Trophoblast cell (in vitro differentiated cells and primary cell): ENCODE data around the gene NUP133.
A peak's percentile ranks its signal among the peaks of the same experiment; 100 is the strongest.
"Not testable (repeated sequence)": the region's sequence is repeated elsewhere in the genome, so short reads cannot be mapped to it uniquely, and the experiment has no call there.

Experiments
- DNase-seq, 2 donors: peaks; one replicate each; pipeline ENCODE4 v3.0.0-alpha.2; 2016
- H2AFZ ChIP-seq: 2 replicates; pipeline ENCODE4 v1.6.1; 2013; ENCODE audit warnings: low read length, moderate library complexity, mild to moderate bottlenecking; ENCODE audit not compliant: insufficient read depth, poor library complexity
- H2AK5ac ChIP-seq: 2 replicates; pipeline ENCODE4 v1.6.1; 2013; ENCODE audit warnings: mild to moderate bottlenecking, low read length
- H2BK120ac ChIP-seq: 2 replicates; pipeline ENCODE4 v1.6.1; 2013; ENCODE audit warnings: low read length, mild to moderate bottlenecking, moderate library complexity; ENCODE audit not compliant: insufficient read depth, poor library complexity
- H2BK12ac ChIP-seq: 2 replicates; pipeline ENCODE4 v1.6.1; 2013; ENCODE audit warnings: mild to moderate bottlenecking, low read length, moderate library complexity
- H2BK5ac ChIP-seq: 2 replicates; pipeline ENCODE4 v1.6.1; 2013; ENCODE audit warnings: low read length, low read depth, moderate library complexity, mild to moderate bottlenecking; ENCODE audit not compliant: poor library complexity
- H3K14ac ChIP-seq: 2 replicates; pipeline ENCODE4 v1.6.1; 2013; ENCODE audit warnings: mild to moderate bottlenecking, low read length
- H3K18ac ChIP-seq: 2 replicates; pipeline ENCODE4 v1.6.1; 2013; ENCODE audit warnings: mild to moderate bottlenecking, low read length
- H3K23ac ChIP-seq: 2 replicates; pipeline ENCODE4 v1.6.1; 2013; ENCODE audit warnings: low read length
- H3K27ac ChIP-seq: 2 replicates; pipeline ENCODE4 v1.5.1; 2013; ENCODE audit warnings: low read depth, mild to moderate bottlenecking, inconsistent platforms, low read length, moderate library complexity
- H3K27me3 ChIP-seq: 2 replicates; pipeline ENCODE4 v1.6.1; 2013; ENCODE audit warnings: inconsistent platforms, mild to moderate bottlenecking, low read length, moderate library complexity; ENCODE audit not compliant: insufficient read depth
- H3K36me3 ChIP-seq, 2 experiments: 1 replicate in 1 of 2; 2 replicates in 1 of 2; pipeline ENCODE4 v1.6.1; 2013; ENCODE audit warnings: low read length in 2 of 2, mild to moderate bottlenecking in 2 of 2, moderate library complexity in 1 of 2; ENCODE audit not compliant: insufficient read depth in 2 of 2, control insufficient read depth in 1 of 2
- H3K4ac ChIP-seq: 2 replicates; pipeline ENCODE4 v1.6.1; 2013; ENCODE audit warnings: low read depth, mild to moderate bottlenecking, low read length, moderate library complexity
- H3K4me1 ChIP-seq, 2 experiments: 1 replicate in 1 of 2; 2 replicates in 1 of 2; pipeline ENCODE4 v1.6.1; 2013; ENCODE audit warnings: low read length in 2 of 2, mild to moderate bottlenecking in 2 of 2, moderate library complexity in 1 of 2; ENCODE audit not compliant: insufficient read depth in 2 of 2, control insufficient read depth in 1 of 2
- H3K4me2 ChIP-seq: 2 replicates; pipeline ENCODE4 v1.6.1; 2013; ENCODE audit warnings: inconsistent platforms, mild to moderate bottlenecking, low read length, moderate library complexity
- H3K4me3 ChIP-seq: 2 replicates; pipeline ENCODE4 v1.5.1; 2013; ENCODE audit warnings: mild to moderate bottlenecking, low read depth, low read length, inconsistent platforms
- H3K79me1 ChIP-seq: one replicate; pipeline ENCODE4 v1.6.1; 2013; ENCODE audit warnings: low read length
- H3K79me2 ChIP-seq: 2 replicates; pipeline ENCODE4 v1.6.1; 2013; ENCODE audit warnings: low read length, mild to moderate bottlenecking; ENCODE audit not compliant: control insufficient read depth, insufficient read depth, poor library complexity
- H3K9ac ChIP-seq: 2 replicates; pipeline ENCODE4 v1.6.1; 2013; ENCODE audit warnings: mild to moderate bottlenecking, low read length
- H3K9me3 ChIP-seq: 2 replicates; pipeline ENCODE4 v1.6.1; 2013; ENCODE audit warnings: low read depth, mild to moderate bottlenecking, control low read depth, inconsistent platforms, low read length; ENCODE audit not compliant: insufficient read depth
- H4K12ac ChIP-seq: 2 replicates; pipeline ENCODE4 v1.6.1; 2013; ENCODE audit warnings: low read depth, mild to moderate bottlenecking, low read length, moderate library complexity
- H4K8ac ChIP-seq: 2 replicates; pipeline ENCODE4 v1.6.1; 2013; ENCODE audit warnings: low read depth, mild to moderate bottlenecking, low read length, moderate library complexity
- H4K91ac ChIP-seq: one replicate; pipeline ENCODE4 v1.6.1; 2013; ENCODE audit warnings: low read depth, mild to moderate bottlenecking, low read length, moderate library complexity
- WGBS: extraction: QIAGEN DNeasy Blood & Tissue Kit; methylation state at CpG from one replicate; pipeline ENCODE4 v1.1.7; 2013; ENCODE audit warnings: missing lambda C conversion rate; ENCODE audit not compliant: insufficient read length, insufficient coverage; ENCODE audit errors: extremely low coverage; 5-methylcytosine and 5-hydroxymethylcytosine counted together

NUP133 gene

DNA sequence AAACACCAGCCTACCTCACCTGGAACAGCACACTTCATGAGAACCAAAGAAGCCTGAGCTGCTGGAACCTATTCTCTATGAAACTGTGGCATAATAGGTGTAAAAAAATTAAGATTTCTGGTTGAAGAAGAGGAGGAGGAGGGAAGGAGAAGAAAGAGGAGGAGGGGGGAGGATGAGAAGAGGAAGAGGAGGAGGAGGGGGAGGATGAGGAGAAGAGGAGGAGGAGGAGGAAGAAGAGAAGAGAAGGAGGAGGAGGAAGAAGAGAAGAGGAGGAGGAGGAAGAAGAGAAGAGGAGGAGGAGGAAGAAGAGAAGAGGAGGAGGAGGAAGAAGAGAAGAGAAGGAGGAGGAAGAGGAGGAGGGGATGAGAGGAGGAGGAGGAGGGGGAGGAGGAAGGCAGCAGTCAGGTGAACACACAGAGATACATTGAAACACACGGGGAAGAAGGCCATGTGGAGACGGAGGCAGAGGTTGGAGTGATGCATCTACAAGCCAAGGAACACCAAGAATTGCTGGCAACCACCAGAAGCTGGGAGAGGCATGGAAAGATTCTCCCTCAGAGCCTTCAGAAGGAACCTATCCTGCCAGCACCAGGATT is 82.5 kb downstream of the NUP133 start:
- no peak overlapping the region for H3K27ac ChIP-seq
- no peak overlapping the region for H2BK5ac ChIP-seq
- H2AK5ac ChIP-seq: no peak overlapping the region
- no peak overlapping the region for H4K8ac ChIP-seq
- no peaks in the 10 kb centered on the region for H3K4me1 ChIP-seq
- H3K14ac ChIP-seq: no peak overlapping the region
- no peak overlapping the region for H2AFZ ChIP-seq
- H3K9ac ChIP-seq: no peak overlapping the region
- H3K4me2 ChIP-seq: no peak overlapping the region
- H4K12ac ChIP-seq: no peak overlapping the region
- no peaks in the 10 kb centered on the region for H3K9me3 ChIP-seq
- H3K4me3 ChIP-seq: no peak overlapping the region
- no peaks in the 10 kb centered on the region for H3K79me2 ChIP-seq
- no peak overlapping the region for H3K23ac ChIP-seq
- H3K27me3 ChIP-seq: no peaks in the 10 kb centered on the region
- no CpG with 5 or more reads among the region's 2 CpGs for WGBS
- DNase-seq: no peak
- no peak overlapping the region for H2BK120ac ChIP-seq
- H3K79me1 ChIP-seq: no peaks in the 10 kb centered on the region
- no peak overlapping the region for H3K4ac ChIP-seq
- H3K18ac ChIP-seq: no peak overlapping the region
- H2BK12ac ChIP-seq: no peak overlapping the region
- H3K36me3 ChIP-seq: no peaks in the 10 kb centered on the region
- H4K91ac ChIP-seq: no peak overlapping the region

DNA sequence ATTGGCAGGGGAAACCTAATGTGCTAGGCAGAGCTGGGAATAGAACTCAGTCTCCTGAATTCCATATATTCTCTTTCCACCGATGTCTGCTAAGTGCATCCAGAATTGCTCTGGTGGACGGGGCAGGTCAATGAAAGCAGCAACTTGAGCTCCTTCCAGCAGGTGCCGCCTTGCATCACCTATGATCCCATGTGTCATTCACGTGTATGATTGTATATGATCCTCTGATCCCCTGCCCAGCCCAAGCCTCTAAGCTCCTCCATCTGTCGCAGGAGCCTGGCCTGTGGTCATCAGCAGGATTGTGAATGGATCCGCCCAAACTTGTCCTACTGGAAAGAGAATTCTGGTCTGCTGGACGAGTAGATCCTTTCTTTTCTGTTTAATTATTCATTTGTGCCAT is 87.4 kb downstream of the NUP133 start:
- H3K9ac ChIP-seq: no peak overlapping the region
- no peaks in the 10 kb centered on the region for H3K27me3 ChIP-seq
- H3K36me3 ChIP-seq: no peaks in the 10 kb centered on the region
- no peaks in the 10 kb centered on the region for H3K4me1 ChIP-seq
- no peak overlapping the region for H4K8ac ChIP-seq
- no peak overlapping the region for H3K23ac ChIP-seq
- no peak overlapping the region for H2AFZ ChIP-seq
- H4K12ac ChIP-seq: no peak overlapping the region
- no peak overlapping the region for H3K4me3 ChIP-seq
- peak in 1 of 2 donors; percentile 28 for DNase-seq
- no peak overlapping the region for H3K4me2 ChIP-seq
- no peak overlapping the region for H3K14ac ChIP-seq
- no peaks in the 10 kb centered on the region for H3K79me1 ChIP-seq
- H4K91ac ChIP-seq: no peak overlapping the region
- WGBS: no CpG with 5 or more reads among the region's 7 CpGs
- no peak overlapping the region for H3K4ac ChIP-seq
- no peak overlapping the region for H3K18ac ChIP-seq
- H2BK120ac ChIP-seq: no peak overlapping the region
- no peak overlapping the region for H2AK5ac ChIP-seq
- no peak overlapping the region for H2BK12ac ChIP-seq
- H2BK5ac ChIP-seq: no peak overlapping the region
- H3K27ac ChIP-seq: no peak overlapping the region
- no peaks in the 10 kb centered on the region for H3K79me2 ChIP-seq
- H3K9me3 ChIP-seq: no peaks in the 10 kb centered on the region

DNA sequence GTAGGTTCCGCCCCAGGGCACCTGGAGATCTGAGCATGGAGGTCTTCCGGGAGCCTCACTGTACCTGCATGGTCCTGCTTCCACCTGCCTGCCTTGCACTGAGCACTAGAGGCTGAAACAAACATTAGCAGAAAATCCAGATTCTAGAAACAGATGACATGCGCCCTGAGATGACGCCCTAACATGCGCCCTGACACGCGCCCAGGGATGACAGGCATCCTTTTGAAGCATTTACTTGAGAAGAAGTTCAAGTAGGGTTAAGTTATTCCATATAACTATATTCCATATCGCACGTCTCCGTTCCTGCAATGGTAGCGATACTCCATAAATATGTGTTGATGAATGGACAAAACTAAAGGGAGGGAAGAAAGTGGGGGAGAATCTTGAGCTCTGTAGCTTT is 87.9 kb downstream of the NUP133 start:
- Histone ChIP-seq H3K79me2 (no peaks in the 10 kb centered on the region), H3K79me1 (no peaks in the 10 kb centered on the region), H4K12ac (no peak overlapping the region), H3K27ac (no peak overlapping the region), H3K9ac (no peak overlapping the region), H3K4ac (no peak overlapping the region), H2BK12ac (no peak overlapping the region), H3K36me3 (no peaks in the 10 kb centered on the region), H3K4me3 (no peak overlapping the region), H3K9me3 (no peaks in the 10 kb centered on the region), H3K27me3 (no peaks in the 10 kb centered on the region), H2BK120ac (no peak overlapping the region), H2BK5ac (no peak overlapping the region), H4K91ac (no peak overlapping the region), H3K4me1 (no peaks in the 10 kb centered on the region), H3K23ac (no peak overlapping the region), H3K14ac (no peak overlapping the region), H4K8ac (no peak overlapping the region), H2AK5ac (no peak overlapping the region), H3K18ac (no peak overlapping the region), H3K4me2 (no peak overlapping the region), H2AFZ (no peak overlapping the region)
- DNase-seq: no peak
- WGBS: no CpG with 5 or more reads among the region's 11 CpGs

DNA sequence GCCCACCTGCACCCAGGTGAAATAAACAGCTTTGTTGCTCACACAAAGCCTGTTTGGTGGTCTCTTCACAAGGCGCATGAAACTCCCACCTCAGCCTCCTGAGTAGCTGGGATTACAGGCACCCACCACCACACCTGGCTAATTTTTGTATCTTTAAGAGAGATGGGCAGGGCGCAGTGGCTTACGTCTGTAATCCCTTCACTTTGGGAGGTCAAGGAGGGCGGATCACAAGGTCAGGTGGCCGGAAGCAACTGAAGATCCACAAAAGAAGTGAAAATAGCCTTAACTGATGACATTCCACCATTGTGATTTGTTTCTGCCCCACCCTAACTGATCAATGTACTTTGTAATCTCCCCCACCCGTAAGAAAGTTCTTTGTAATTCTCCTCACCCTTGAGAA is 89.6 kb downstream of the NUP133 start:
- not testable (repeated sequence) for H4K8ac ChIP-seq, H3K4me2 ChIP-seq, H2BK12ac ChIP-seq, DNase-seq, H3K14ac ChIP-seq, H3K4ac ChIP-seq, H3K79me2 ChIP-seq, H3K27me3 ChIP-seq, H3K27ac ChIP-seq, H3K79me1 ChIP-seq, H4K91ac ChIP-seq, H3K4me1 ChIP-seq, H3K9me3 ChIP-seq, H4K12ac ChIP-seq, H3K18ac ChIP-seq, H2BK120ac ChIP-seq, H3K23ac ChIP-seq, H3K4me3 ChIP-seq, H2AFZ ChIP-seq, H2BK5ac ChIP-seq, H2AK5ac ChIP-seq, H3K36me3 ChIP-seq, H3K9ac ChIP-seq
- no CpG with 5 or more reads among the region's 6 CpGs for WGBS
